GM10248 (cell line): ENCODE data around the gene MRRF.

Experiments used
- CTCF ChIA-PET: fragments of 300-600 bp; sonication (Branson Sonifier 250); formaldehyde crosslinking; extraction: SDS; loops from one replicate; lab custom pipeline; 2021; ENCODE audit warnings: antibody characterized with exemption; lab: Yijun Ruan, JAX
- POLR2A ChIA-PET: fragments of 350-650 bp; sonication (Branson Sonifier 250); formaldehyde crosslinking; extraction: SDS; loops from one replicate; lab custom pipeline; 2020; ENCODE audit warnings: antibody characterized with exemption; lab: Yijun Ruan, JAX
- DNase-seq: peaks from one replicate; pipeline ENCODE4 v3.0.0; 2012; ENCODE audit errors: extremely low spot score
- CTCF ChIP-seq: IDR thresholded peaks from 2 replicates; pipeline ENCODE4 v1.5.1; 2012; ENCODE audit warnings: mild to moderate bottlenecking, low read depth; ENCODE audit errors: extremely low read depth, missing control alignments, control extremely low read depth

Gene MRRF

DNA sequence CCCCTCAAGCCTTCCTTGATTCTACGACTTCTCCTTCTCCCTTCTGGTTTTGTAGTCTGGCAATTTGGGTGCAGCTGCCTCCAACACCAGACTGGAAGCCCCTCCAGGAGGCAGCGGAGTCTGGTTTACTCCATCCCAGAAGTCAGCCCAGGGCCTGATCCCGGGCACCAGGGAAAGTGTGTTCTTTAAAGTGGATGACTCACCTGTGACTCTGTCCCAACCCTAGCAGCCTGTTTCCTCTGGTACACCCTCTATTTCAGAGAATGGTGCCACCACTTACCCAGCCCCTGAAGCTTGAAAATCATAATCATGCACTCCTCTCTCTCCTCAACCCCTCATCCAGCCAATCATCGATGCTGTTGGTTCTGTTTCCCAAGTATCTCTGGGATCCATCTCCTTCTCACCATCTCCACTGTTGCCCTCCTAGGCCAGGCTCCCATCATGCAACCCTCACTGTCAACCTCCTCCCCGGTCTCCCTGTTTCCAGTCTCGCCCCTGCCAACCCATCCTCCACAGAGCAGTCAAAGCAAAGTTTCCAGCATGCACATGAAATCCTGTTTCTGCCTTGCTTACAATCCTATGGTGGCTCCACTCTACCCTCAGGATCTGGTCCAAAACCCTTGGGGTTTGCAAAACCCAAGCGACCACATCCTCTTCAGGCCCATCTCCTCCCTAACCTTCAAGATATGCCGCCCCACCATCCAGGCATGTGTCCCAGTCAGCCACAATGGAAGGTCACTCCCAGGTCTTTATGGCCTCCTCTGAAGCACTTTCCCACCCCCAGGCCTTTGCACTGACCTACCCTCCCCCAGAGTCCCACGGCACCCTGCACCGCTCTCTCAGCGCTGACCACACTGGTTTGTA, 46.4 kb upstream of the MRRF start:
- DNase-seq: peak; percentile 19
- no peak for TF ChIP-seq CTCF
- POLR2A ChIA-PET: no interaction called here
- CTCF ChIA-PET: no interaction called here

DNA sequence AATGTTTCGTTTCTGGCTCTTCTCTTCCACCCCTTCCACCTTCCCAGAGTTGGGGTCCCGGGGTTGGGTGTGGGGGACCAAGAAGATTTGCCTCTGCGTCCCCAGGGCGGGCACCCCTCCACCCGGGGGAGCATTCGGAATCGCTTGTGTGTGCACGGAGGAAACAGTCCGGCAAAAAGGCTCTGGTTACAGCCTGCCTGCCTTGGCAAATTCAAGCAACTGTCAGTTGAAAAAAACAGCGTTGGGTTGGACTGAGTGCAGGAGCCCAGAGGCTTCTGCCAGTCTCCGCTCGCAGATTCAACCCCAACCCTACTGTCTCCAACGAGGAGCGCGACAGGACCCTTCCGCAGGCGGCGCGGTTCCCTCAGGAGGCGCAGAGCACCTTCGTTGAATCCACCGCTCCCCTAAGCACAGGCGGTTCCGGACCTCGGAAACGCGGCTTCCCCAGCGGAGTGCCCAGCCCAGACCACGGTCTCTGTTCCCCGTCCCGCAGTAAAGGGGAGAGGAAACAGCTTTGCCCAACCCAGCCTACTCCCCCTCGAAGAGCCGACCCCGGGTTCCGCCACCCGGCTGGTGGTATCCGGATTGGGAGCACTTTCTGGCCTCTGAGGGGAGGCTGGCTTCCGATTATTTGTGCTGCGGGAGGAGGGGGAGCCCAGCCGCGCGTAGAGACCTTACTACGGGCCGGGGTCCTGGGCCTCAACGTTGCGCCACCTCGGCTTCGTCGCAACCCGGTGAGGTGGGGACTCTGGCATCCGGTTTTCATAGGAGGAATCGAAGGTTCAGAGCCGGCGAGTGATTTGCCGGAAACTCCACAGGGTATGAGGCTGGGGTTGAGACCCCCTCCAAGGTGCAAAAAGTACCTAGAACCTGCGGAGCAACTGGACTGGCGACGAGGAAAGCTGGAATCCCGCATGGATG, 45.5 kb upstream of the MRRF start:
- DNase-seq: peak; percentile 23
- ChIA-PET CTCF (no interaction called here), POLR2A (no interaction called here)
- TF ChIP-seq CTCF: no peak

GRCh38 chr9:122219856-122220672, 44.6 kb upstream of the MRRF start:
- TF ChIP-seq CTCF: no peak
- DNase-seq: peak; percentile 25
- POLR2A ChIA-PET: no interaction called here
- CTCF ChIA-PET: no interaction called here

DNA sequence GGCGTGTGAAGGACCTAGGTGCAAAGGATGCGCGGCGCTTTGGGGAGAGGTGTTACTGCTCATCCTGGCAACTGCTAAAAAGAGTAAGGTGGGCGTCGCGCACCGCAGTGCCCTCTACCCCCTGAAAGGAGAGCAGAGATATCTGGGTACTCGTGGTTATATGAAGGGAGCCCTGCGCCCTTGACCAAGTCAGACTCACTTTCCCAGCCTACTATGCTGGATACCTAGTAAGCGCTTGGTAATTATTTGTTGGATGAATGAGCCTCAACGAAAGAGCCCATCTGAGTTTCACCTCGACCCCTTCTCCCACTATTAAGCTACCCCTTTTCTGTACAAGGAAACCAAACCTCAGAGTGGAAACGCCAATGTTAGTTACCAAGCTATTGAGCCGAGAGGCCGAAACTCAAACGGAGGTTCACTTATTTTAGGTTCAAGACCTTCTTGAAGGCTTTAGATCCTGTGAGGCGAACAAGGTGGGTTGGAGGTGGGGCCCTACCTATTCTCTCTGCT, 44.0 kb upstream of the MRRF start:
- DNase-seq: no peak
- no peak for TF ChIP-seq CTCF
- CTCF ChIA-PET: no interaction called here
- POLR2A ChIA-PET: no interaction called here

DNA sequence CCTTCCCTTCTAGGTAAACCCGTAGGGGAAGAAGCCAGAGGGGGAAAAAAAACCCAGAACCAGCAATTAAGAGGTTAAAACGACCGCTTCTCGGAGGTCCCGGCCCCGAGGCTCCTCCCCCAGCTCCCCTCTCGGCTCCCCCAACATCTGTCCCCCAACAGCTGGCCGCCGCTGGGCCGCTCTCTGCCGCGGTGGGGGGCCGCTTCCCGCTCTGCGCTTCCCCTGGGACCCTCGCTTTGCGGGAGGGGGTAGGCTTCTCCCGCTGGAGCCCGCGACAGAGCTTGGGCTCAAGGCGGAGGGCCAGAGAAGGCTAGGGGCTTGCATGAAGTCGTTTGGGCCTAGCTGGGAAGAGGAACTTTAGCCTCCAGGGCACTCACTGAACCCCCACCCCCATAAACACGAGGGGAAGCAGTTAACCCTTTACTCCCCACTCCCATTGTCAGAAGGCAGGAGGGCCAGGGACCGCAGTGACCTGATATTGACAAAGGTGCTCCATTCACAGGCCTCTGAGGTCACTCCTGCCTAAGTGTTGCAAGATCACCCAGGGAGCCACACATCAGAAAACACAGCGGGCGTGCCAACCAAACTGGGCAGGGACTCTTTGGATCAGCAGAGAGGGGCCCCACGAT, 43.4 kb upstream of the MRRF start:
- ChIA-PET CTCF (no interaction called here), POLR2A (no interaction called here)
- no peak for TF ChIP-seq CTCF
- DNase-seq: no peak
